ENCODE data around the gene KRT25. TPM values are rescaled to one million over a fixed set of nuclear protein-coding genes. Genes with fewer than 3 reads are reported as not detected.

Gene KRT25
- total RNA-seq, 1 donor from 2014 or later = not detected

Other genes starting within 250 kb of the KRT25 start
- gene CCR7, start 189.9 kb downstream of the KRT25 start, total RNA-seq = 0.57 TPM
- 117 TPM for gene SMARCE1, start 107.5 kb downstream of the KRT25 start, total RNA-seq
- 3.6 TPM for gene KRT222, start 90.2 kb downstream of the KRT25 start, total RNA-seq
- 0.52 TPM for gene KRT24, start 51.6 kb downstream of the KRT25 start, total RNA-seq
- gene KRT26, start 16.9 kb upstream of the KRT25 start, total RNA-seq = not detected
- 2.0 TPM for gene KRT27, start 27.2 kb upstream of the KRT25 start, total RNA-seq
- not detected for gene KRT28, start 44.6 kb upstream of the KRT25 start, total RNA-seq
- 70.1 TPM for gene KRT10, start 67.3 kb upstream of the KRT25 start, total RNA-seq
- not detected for gene KRT12, start 111.9 kb upstream of the KRT25 start, total RNA-seq
- gene KRT20, start 129.9 kb upstream of the KRT25 start, total RNA-seq = 4.7 TPM
- 3.9 TPM for gene KRT23, start 182.3 kb upstream of the KRT25 start, total RNA-seq
- gene KRT39, start 211.6 kb upstream of the KRT25 start, total RNA-seq = not detected
- gene KRT40, start 229.0 kb upstream of the KRT25 start, total RNA-seq = not detected
- not detected for gene KRTAP3-3, start 238.8 kb upstream of the KRT25 start, total RNA-seq
- not detected for gene KRTAP3-2, start 244.6 kb upstream of the KRT25 start, total RNA-seq

Measured in ureter (tissue), 1 donor.